COLO668 (cell line): Measurements from ENCODE around the gene ZNF382.
"Not testable (repeated sequence)": the region's sequence is repeated elsewhere in the genome, so short reads cannot be mapped to it uniquely, and the experiment has no call there.

Experiments used
- DNase-seq: peaks from one replicate; lab custom pipeline; 2025; ENCODE audit not compliant: unreplicated experiment; lab: John Stamatoyannopoulos, UW

The ZNF382 gene

DNA sequence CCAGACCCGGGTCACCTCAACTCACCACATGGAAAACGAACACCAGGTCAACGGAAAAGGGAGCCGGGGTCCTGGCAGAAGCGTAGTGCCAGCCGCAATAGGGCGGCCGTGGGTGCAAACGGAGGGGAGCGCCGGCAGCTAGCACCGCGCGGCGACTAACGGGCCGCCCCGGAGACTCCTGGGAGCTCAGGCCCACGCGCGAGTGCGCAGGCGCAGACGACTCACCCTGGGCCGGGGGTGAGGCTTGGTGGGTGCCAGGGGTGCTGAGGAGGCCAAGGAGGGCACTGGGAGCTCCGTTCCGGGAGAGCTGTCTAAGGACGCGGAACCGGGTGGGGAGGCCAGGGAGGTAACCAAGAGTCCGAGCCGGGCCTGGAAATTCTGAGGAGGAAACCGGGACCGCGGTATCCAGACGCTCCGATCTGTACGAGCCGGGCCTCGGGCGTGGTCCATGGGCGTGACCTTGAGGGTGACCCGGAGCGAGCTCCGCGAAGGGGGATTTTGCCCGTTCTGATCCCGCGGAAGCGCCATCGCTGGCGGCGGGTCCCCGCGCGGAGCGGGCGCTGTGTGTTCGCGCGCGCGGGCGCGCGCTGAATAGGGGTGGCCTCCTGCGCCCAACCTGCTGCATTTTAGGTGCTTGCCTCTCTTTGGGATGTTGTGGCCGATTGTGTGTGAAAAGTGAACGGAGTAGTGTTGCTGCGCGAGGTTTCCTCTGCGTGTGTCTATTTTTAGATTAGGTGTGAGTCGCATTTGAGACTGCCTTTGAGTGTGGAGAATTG is at the start of gene ZNF382:
Gene ZNF382, plus strand, starts transcription at position 213 of the 776 bp plus-strand sequence. CDS start 4,602 bp downstream, outside the sequence.
- no peak for DNase-seq

DNA sequence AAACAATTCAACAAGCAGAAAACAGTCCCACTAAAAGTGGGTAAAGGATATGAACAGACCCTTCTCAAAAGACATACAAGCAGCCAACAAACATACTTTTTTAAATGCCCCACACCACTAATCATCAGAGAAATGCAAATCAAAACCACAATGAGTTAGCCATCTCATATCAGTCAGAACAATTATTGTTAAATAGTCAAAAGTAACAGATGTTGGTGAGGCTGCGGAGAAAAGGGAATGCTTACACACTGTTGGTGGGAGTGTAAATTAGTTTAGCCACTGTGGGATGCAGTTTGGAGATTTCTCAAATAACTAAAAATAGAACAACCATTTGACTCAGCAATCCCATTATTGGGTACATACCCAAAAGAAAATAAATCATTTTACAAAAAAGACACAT is 40.7 kb upstream of the ZNF382 start:
- DNase-seq: no peak

DNA sequence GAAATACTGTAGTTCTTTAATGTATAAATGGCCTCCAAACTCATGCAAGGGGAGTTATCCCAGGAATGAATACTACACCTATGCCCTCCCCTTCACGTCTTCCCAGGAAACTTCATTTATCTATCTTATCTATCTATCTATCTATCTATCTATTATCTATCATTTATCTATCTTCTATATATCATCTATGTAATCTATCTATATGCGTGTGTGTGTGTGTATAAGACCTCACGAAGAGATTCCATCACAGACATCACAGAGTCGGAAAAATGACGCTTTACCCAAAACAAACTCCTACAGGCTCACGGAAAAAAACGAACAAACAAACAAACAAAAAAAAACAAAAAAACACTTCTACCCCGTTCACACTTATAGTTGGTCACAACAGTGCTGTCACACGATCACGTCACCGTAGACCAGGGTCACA is 32.5 kb upstream of the ZNF382 start:
- no peak for DNase-seq

DNA sequence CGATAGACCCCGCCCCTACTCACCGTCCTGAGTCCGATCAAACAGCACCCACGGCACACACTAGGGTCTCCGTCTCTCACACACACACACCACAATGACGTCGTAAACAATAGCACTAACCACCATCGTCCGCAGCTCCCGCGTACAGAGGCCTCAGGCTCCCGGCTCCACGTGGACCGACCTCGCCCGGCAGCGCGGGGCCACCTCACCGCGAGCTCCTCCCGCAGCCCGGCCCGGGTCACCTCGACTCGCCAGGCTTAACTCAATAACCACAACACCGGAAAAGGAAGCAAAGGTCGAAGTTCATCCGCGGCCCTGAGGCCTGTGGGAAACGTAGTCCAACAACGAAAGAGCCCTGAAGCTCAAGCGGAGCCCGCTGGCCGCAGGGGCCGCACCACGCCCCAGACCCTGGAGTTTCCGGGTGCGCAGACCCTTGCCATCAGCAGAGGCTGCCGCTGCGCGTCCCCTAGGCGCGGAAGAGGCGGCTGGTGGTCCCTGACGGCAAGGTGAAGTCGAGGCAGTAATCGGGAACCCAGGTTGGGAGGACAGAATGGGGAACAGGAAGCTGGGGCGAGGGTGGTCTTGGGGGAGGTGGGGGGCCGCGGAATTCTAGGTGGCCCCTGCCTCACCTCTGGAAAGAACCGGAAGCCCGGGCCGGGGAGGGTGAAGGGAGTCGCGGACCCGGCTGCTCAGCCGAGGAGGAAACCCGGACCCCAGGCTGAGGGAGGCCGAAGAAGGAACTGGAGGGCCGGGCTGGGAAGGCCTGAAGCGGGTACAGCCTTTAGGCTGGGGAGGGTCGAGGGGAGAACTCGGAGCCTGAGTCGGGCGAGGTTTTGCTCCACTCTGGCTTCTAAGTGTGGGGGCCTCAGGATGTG is 31.9 kb upstream of the ZNF382 start, which contains the start of gene ZNF529:
Gene ZNF529, minus strand, starts transcription at position 273 of the 875 bp plus-strand sequence. CDS start 946 bp downstream, outside the sequence.
- DNase-seq: peak; percentile 90

DNA sequence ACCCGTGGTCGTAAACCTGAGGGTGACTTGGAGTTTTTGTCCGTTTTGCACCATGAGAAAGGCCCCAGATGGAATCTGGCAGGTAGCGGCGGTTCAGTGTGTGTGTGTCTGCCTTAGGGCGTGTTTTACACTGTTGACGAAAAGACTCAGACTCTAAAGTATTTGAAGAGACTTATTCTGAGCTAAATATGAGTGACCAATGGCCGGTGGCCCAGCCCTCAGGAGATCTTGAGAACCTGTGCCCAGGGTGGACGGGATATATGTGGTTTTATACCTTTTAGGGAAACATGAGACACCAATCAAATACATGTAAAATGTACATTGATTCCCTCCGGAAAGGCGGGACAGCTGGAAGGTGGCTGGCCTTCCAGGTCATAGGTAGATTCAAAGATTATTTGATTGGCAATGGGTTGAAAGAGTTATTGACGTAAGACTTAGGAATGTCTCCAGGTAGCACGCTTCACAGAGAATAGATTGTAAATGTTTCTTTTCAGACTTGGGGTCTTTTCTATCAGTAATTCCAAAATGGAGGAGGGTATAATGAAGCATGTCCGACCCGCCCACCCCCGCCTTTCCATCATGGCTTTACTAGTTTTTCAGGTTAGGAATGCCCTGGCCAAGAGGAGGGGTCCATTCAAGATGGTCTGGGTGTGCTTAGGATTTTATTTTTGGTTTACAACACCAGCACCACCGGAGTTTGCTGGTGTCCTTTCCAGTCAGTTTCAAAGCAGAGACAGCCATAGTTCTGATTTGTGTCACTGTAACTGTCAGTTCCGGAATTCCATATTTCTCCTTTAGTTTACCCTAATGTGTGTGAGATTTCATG is 31.0 kb upstream of the ZNF382 start:
- no peak for DNase-seq

DNA sequence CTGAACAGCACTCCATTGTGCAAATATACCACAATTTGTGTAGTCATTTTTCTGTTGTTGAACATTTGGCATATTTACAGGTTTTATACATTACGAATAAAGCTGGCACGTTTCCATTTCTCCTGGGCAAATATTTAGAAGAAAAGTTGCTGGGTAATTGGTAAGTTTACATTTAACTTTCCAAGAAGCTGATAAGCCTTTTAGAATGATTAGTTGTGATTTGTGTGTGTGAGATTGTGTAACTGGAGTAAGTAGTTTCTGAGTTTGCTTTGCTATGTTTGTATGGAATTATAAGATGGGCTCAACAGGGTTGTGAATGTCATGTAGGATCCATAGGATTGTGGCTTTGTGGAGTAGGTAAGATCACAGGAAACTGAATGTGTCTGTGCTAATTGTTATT is 30.4 kb upstream of the ZNF382 start:
- no peak for DNase-seq

DNA sequence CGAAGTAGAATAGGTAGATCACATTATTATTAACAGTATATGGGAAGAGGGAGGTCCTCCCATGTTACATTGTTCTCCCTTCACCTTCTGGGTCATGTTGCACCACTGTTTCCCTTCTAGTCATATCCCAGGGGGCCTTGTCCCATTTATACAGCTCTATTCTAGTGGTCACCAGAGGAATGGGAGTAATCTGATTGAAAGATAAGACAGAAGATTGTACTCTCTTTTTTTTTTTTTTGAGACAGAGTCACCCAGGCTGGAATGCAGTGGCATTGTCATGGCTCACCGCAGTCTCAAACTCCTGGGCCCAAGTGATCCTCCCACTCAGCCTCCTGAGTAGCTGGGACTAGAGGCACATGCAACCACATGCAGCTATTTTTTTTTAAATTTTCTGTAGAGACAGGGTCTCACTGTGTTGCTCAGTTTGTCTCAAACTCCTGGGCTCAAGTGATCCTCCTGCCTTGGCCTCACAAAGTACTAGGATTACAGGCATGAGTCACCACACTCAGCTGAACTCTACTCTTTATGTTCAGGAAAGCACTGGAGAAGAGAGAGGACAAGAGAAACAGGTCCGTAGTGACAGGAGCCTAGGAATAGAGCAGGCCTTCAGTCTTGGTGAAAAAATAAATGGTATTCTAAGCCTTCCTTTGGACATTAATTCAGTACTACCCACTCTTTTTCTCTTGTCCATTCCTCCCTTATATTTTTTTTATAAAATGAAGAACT is 27.7 kb upstream of the ZNF382 start:
- DNase-seq: no peak

DNA sequence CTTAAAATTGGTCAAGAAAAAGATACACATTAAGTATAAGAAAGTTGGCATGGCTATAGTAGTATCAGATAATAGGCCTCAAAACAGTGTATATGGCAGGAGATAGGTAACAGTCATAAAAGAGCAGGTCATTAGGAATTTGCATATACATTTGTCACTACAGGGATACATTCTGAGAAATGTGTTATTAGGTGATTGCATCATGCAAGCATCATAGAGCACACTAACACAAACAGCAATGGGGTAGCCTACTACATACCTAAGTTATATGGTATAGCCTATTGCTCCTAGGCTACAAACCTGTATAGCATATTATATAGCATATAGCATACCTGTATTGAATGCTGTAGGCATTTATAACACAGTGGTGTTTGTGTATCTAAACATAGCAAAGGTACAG is 25.9 kb upstream of the ZNF382 start:
- no peak for DNase-seq

DNA sequence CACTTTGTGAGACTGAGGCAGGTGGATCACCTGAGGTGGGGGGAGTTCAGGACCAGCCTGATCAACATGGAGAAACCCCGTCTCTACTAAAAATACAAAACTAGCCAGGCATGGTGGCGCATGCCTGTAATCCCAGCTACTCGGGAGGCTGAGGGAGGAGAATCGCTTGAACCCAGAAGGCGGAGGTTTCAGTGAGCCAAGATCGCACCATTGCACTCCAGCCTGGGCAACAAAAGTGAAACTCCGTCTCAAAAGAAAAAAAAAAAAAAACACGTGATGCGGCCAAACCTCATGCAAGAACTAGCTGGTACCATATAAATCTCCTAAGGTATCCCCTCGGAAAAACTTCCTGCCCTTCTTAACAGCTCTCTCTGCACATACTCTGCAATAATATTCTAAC is 2.4 kb upstream of the ZNF382 start:
- not testable (repeated sequence) for DNase-seq

DNA sequence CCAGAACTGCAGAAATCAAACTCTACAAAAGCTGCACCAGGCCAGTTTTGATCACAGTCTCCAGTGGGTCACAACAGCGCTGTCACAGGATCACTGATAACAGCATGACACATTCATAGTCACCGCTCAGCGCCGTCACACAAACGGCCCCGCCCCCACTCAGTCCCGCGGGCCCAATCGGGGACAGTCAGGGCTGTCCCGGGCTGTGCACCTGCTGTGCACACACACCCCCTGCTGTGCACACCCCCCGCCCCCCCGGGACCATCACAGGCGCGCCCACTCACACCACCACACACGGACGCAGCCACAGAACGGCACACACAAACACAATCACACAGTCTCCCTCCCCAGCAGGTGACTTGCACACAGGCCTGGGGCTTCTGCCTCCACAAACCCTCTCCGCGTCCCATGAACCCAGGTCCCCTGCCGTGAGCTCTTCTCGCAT is 435 bp upstream of the ZNF382 start:
- no peak for DNase-seq

DNA sequence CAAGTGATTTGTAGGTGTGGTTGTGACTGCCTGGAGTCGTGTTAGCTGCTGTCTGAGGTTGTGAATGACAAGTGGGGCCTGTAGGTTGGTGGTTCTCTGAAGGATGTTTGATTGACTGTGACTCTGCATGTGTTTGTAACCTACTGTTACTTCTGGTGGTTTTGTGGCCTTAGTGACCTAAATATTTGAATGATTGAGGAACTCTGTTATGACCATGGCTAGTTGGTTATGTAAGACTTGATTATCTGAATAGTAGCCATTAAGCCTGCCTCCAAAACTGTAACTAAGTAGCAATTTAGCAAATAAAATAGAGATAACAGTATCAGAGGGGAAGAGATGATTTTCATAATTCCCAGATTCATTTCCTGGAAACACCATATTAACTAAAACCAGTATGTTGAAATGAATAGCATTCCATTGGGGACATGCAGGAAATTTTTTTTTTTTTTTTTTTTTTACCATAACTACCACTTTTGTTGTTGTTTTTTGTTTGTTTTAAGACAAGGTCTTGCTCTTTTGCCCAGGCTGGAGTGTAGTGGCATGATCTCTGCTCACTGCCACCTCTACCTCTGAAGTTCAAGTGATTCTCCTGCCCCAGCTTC is 865 bp downstream of the ZNF382 start:
- DNase-seq: no peak

DNA sequence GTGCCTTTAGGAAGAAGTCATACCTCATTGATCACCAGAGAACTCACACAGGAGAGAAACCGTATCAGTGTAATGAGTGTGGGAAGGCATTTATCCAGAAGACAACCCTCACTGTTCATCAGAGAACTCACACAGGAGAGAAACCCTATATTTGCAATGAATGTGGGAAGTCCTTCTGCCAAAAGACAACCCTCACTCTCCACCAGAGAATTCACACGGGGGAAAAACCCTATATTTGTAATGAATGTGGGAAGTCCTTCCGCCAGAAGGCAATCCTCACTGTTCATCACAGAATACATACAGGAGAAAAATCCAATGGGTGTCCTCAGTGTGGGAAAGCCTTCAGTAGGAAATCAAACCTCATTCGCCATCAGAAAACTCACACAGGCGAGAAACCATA is 21.9 kb downstream of the ZNF382 start:
- DNase-seq: no peak

DNA sequence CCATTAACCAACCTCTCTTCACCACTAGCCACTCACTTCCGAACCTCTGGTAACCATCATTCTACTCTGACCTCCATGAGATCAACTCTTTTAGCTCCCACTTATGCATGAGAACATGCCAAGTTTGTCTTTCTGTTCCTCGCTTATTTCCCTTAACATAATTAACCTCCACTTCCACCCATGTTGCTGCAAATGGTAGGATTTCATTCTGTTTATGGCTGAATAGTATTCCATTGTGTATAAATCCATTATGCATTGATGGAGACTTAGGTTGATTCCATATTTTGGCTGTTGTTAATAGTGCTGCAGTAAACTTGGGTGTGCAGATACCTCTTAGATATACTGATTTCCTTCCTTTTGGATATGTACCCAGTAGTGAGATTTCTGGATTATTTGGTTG is 30.2 kb downstream of the ZNF382 start:
- no peak for DNase-seq

DNA sequence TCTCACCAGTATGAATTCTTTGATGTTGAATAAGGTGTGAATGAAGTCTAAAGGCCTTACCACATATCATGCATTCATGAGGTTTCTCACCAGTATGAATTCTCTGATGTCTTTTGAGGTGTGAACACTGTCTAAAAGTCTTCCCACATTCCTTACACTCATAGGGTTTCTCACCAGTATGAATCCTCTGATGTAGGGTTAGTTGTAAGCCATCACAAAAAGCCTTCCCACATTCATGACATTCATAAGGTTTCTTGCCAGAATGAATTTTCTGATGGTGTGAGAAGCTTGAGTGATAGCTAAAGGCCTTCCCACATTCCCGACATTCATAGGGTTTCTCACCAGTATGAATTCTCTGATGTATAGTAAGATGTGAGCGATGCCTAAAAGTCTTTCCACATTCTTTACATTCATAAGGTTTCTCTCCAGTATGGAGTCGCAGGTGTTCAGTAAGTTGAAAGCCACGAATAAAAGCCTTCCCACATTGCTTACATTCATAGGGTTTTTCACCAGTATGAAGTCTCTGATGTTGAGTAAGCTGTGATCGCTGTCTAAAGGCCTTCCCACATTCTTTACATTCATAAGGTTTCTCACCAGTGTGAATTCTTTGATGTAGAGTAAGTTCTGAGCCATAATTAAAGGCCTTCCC is 33.9 kb downstream of the ZNF382 start:
- DNase-seq: no peak

DNA sequence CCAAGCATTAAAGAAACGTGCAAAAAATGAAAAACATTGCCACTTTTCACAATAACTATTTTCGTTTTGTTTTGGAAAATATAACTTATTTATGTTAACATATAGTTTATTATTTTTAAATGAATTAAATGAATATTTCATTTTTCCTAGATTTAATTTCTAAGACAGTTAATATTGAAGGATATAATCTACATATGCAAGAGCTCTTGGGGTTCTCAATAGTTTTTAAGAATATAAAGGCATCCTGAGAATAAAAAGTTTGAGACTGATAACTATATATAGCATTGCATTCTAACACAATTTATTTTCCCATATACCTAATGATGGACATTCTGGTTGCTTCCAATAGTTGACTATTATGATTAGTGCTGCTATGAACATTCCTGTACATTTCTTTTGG is 41.6 kb downstream of the ZNF382 start:
- DNase-seq: no peak

DNA sequence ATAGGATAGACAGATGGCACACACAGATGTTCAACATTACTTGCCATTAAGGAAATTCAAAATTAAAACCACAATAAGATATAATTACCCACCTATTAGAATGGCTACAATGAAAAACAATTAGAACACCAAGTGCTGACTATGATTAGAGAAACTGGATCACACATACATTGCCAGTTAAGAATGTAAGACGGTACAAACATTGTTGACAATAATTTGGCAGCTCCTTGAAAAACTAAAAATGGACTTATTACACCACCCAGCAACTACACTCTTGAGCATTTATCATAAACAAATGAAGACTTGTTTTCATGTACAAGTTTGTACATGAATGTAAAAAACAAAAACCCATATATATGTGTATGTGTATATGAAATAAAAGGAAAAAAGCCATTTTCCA is 47.8 kb downstream of the ZNF382 start:
- no peak for DNase-seq

DNA sequence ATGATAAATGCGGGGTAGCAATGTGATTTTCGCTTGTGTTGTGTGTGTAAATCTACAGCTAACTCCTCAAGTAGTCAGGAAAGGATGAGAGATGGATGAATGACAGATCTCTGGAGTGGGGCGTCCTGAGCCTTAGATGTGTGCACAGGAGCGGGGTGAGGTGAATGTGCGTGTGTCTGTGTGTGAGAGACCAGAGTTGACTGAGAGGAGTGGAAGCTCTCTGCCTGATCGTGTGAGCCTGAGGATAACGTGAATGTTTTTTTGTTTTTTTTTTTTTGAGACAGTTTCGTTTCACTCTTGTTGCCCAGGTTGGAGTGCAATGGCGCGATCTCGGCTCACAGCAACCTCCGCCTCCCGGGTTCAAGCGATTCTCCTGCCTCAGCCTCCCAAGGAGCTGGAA is 60.7 kb downstream of the ZNF382 start:
- no peak for DNase-seq

DNA sequence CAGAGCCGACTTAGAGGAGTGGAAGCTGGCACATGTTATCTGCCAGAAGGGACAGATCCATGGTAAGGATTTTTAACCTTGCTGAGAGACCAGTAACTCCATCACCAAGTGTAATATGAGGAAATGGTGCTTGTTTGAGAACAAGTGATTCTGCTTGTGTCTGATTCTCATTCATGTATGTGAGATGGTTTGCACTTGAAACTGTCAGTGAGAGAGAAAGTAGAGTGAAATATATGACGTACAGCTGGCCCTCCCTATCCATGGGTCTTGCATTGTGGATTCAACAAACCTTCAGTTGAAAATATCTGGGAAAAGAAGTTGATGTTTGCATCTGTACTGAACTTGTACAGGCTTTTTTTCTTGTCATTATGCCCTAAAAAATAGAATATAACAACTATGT is 63.5 kb downstream of the ZNF382 start:
- no peak for DNase-seq

DNA sequence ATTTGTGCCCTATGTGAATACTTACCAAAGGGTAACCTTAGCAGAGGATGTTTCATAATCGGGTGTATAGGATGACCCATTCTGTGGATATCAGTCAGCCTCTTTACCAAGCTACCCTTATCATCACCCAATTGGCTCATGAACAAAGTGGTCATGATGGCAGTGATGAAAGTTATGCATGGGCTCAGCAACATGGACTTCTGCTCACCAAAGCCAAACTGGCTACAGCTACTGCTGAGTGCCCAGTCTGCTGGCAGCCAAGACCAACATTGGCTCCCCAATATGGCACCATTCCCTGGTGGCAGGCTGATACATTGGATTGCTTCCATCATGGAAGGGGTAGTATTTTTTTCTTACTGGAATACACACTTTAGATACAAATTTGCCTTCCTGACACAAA is 67.3 kb downstream of the ZNF382 start:
- no peak for DNase-seq

DNA sequence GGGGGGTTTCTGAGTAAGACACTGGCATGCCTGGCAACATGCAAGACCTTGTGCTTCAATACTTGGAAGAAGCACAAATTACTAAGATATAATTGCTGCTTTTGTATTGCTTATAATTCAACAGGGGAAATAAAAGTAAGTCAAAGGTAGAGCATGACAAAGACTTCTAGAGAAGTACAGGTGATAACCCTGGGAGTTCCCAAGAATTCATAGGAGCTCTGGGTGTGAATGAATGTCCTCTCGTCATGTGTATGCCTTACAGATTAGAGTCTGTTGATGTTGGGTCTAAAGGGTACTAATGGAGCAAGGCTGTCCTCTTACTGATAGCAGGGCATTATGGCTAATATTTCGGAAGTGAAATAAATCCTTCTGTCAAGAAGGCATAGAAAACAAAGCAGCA is 69.1 kb downstream of the ZNF382 start:
- no peak for DNase-seq
